ENCODE measurements around the gene SCIMP.

Gene SCIMP

GRCh38 chr17:5269241-5269960 is 34.7 kb upstream of the SCIMP start:
- Mint-ChIP-seq H3K27ac (no peak overlapping the region), H3K4me3 (no peak overlapping the region), H3K36me3 (ENCODE audit: low read depth) (no peaks in the 10 kb centered on the region), H3K9me3 (peaks cover 3% of the 10 kb centered on the region), H3K27me3 (ENCODE audit: low read depth) (no peaks in the 10 kb centered on the region), H3K4me1 (no peaks in the 10 kb centered on the region)
- no peak for TF ChIP-seq CTCF (IDR thresholded peaks at IDR 0.05; ENCODE audit: unreplicated experiment in 3 of 3)

- no peaks in the 10 kb centered on the region for H3K27me3 Mint-ChIP-seq (ENCODE audit: low read depth)
- H3K27ac Mint-ChIP-seq = no peak overlapping the region
- no peaks in the 10 kb centered on the region for H3K4me1 Mint-ChIP-seq
These were observed 30.2 kb upstream of the SCIMP start for GRCh38 chr17:5264893-5265292.

GRCh38 chr17:5263441-5263840 is 28.8 kb upstream of the SCIMP start:
- no peaks in the 10 kb centered on the region for H3K27me3 Mint-ChIP-seq (ENCODE audit: low read depth)
- H3K4me3 Mint-ChIP-seq = no peak overlapping the region
- no peak for TF ChIP-seq CTCF (IDR thresholded peaks at IDR 0.05; ENCODE audit: unreplicated experiment in 3 of 3)
- H3K9me3 Mint-ChIP-seq = peaks cover 3% of the 10 kb centered on the region
- H3K4me1 Mint-ChIP-seq = no peaks in the 10 kb centered on the region
- no peaks in the 10 kb centered on the region for H3K36me3 Mint-ChIP-seq (ENCODE audit: low read depth)
- H3K27ac Mint-ChIP-seq = no peak overlapping the region

More at GRCh38 chr17:5264893-5265292, 30.2 kb upstream of the SCIMP start:
- no peaks in the 10 kb centered on the region for H3K36me3 Mint-ChIP-seq (ENCODE audit: low read depth)
- peaks cover 3% of the 10 kb centered on the region for H3K9me3 Mint-ChIP-seq
- no peak for TF ChIP-seq CTCF (IDR thresholded peaks at IDR 0.05; ENCODE audit: unreplicated experiment in 3 of 3)
- no peak overlapping the region for H3K4me3 Mint-ChIP-seq

GRCh38 chr17:5262416-5262991 is 27.8 kb upstream of the SCIMP start:
- Mint-ChIP-seq H3K27ac (no peak overlapping the region), H3K4me3 (no peak overlapping the region), H3K27me3 (ENCODE audit: low read depth) (no peaks in the 10 kb centered on the region), H3K9me3 (no peaks in the 10 kb centered on the region), H3K36me3 (ENCODE audit: low read depth) (no peaks in the 10 kb centered on the region), H3K4me1 (no peaks in the 10 kb centered on the region)
- TF ChIP-seq CTCF (IDR thresholded peaks at IDR 0.05; ENCODE audit: unreplicated experiment in 3 of 3) = no peak

- no peak for TF ChIP-seq CTCF (IDR thresholded peaks at IDR 0.05; ENCODE audit: unreplicated experiment in 3 of 3)
- H3K36me3 Mint-ChIP-seq (ENCODE audit: low read depth) = no peaks in the 10 kb centered on the region
- no peak overlapping the region for H3K27ac Mint-ChIP-seq
- H3K4me3 Mint-ChIP-seq = no peak overlapping the region
- H3K27me3 Mint-ChIP-seq (ENCODE audit: low read depth) = no peaks in the 10 kb centered on the region
- H3K9me3 Mint-ChIP-seq = no peaks in the 10 kb centered on the region
- H3K4me1 Mint-ChIP-seq = no peaks in the 10 kb centered on the region
These were observed 25.9 kb upstream of the SCIMP start for GRCh38 chr17:5260542-5260941.

GRCh38 chr17:5257124-5257523 is 22.5 kb upstream of the SCIMP start:
- H3K27ac Mint-ChIP-seq = no peak overlapping the region
- H3K4me3 Mint-ChIP-seq = no peak overlapping the region
- no peaks in the 10 kb centered on the region for H3K9me3 Mint-ChIP-seq
- no peaks in the 10 kb centered on the region for H3K27me3 Mint-ChIP-seq (ENCODE audit: low read depth)
- no peaks in the 10 kb centered on the region for H3K4me1 Mint-ChIP-seq
- no peak for TF ChIP-seq CTCF (IDR thresholded peaks at IDR 0.05; ENCODE audit: unreplicated experiment in 3 of 3)
- H3K36me3 Mint-ChIP-seq (ENCODE audit: low read depth) = no peaks in the 10 kb centered on the region

Measured in nephron (organoid).